Measurements from ENCODE around the gene RIC3. TPM values are rescaled to one million over a fixed set of nuclear protein-coding genes. Genes with fewer than 3 reads are reported as not detected.

Gene RIC3
- total and polyA plus RNA-seq, 2 donors (not counting 3 experiments of a cell fraction or from before 2014, with no cell fraction given): not detected

DNA sequence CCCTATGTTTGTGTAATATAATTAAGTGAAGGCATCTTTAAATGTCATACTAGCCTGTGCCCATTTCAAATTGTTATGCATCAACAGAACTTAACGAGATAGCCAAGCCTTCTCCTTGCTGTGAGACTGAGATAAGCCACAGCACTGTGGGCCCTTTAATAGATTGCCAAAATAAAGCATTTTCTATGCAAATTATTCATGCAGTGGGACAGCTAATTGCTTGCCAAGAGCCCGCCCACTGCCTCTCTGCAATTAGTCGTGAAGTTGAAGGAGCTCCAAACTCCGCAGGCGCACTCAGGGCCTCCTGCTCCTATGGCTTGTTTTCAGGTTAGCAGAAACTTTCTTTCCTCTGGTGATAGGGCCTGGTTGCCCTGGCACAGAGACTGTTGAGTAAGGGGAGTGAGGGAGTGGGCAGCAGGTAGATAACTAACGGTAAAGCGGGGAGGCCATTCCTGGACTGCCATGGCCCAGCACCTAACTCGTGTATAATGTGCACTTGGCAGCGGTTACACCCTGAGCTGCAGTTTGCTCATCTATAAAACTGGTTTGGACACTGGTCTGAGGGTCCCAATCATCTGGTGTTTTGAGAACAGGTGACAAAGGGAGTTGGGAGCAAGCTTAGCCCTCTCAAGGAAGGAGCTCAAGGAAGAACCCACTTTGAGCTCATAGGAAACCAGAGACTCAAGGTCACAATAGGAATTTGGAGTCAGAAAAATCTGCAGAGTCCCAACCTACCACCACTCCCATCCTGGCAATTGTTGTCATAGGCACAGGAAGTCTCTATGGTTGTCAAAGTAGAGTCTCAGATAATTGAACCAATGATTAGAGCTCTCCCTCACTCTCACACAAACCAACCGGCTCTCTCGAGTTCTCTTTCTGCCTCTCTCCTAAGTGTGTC is 33.9 kb upstream of the RIC3 start:
- Histone ChIP-seq H3K27ac (ENCODE audit: insufficient read depth, low read depth, low read length) (no peak overlapping the region), H3K4me1 (ENCODE audit: control insufficient read depth, extremely low read depth, insufficient read depth, low read length) (peaks cover 12% of the 10 kb centered on the region), H3K9me1 (replicated peaks; ENCODE audit: control insufficient read depth, extremely low read depth, insufficient read depth, low read length) (no peaks in the 10 kb centered on the region), H3K4me3 (replicated peaks in 1 of 3; ENCODE audit: insufficient read depth in 1 of 3, low read depth in 1 of 3, low read length in 3 of 3) (no peak overlapping the region), H3K27me3 (ENCODE audit: control insufficient read depth in 2 of 2, insufficient read depth in 2 of 2, low read length in 2 of 2) (peaks cover 7 to 15% of the 10 kb centered on the region in 2 experiments), H3K9ac (replicated peaks; ENCODE audit: extremely low read depth, insufficient read depth, low read length) (no peak overlapping the region), H2AFZ (ENCODE audit: low read depth, low read length) (no peak overlapping the region), H3K79me2 (ENCODE audit: control insufficient read depth, insufficient read depth, low read length) (no peaks in the 10 kb centered on the region), H4K20me1 (replicated peaks; ENCODE audit: control insufficient read depth, extremely low read depth, insufficient read depth, low read length) (no peaks in the 10 kb centered on the region), H3K9me3 (replicated peaks; ENCODE audit: control insufficient read depth, insufficient read depth, low read length) (no peaks in the 10 kb centered on the region), H3K36me3 (ENCODE audit: control insufficient read depth in 2 of 2, extremely low read depth in 1 of 2, insufficient read depth in 2 of 2, low read length in 2 of 2) (no peaks in the 10 kb centered on the region), H3K4me2 (ENCODE audit: insufficient read depth, low read length) (no peak overlapping the region)
- intact Hi-C loops (cut with micrococcal nuclease): no loop called here
- POLR2A ChIA-PET: no interaction called here
- DNase-seq (ENCODE audit: low read depth, low spot score) (no peak), FAIRE-seq (no peak)
- CTCF ChIA-PET: interaction anchor here (1.9 kb wide), 1 partner anchor 9 kb away, joined by 9 read pairs; no protein-coding TSS in a partner anchor
- TF ChIP-seq, protein P1, sequence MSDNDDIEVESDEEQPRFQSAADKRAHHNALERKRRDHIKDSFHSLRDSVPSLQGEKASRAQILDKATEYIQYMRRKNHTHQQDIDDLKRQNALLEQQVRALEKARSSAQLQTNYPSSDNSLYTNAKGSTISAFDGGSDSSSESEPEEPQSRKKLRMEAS (IDR thresholded peaks at IDR 0.05; ENCODE audit: insufficient read depth, insufficient read length): no peak
- no peak for TF ChIP-seq FOS (IDR thresholded peaks at IDR 0.05; ENCODE audit: borderline replicate concordance, insufficient read depth, low read length)
- TF ChIP-seq, protein P2, sequence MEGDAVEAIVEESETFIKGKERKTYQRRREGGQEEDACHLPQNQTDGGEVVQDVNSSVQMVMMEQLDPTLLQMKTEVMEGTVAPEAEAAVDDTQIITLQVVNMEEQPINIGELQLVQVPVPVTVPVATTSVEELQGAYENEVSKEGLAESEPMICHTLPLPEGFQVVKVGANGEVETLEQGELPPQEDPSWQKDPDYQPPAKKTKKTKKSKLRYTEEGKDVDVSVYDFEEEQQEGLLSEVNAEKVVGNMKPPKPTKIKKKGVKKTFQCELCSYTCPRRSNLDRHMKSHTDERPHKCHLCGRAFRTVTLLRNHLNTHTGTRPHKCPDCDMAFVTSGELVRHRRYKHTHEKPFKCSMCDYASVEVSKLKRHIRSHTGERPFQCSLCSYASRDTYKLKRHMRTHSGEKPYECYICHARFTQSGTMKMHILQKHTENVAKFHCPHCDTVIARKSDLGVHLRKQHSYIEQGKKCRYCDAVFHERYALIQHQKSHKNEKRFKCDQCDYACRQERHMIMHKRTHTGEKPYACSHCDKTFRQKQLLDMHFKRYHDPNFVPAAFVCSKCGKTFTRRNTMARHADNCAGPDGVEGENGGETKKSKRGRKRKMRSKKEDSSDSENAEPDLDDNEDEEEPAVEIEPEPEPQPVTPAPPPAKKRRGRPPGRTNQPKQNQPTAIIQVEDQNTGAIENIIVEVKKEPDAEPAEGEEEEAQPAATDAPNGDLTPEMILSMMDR (IDR thresholded peaks at IDR 0.05; ENCODE audit: extremely low read depth in 1 of 2, insufficient read depth in 1 of 2, low read depth in 1 of 2, low read length in 2 of 2): no peak
- TF ChIP-seq MYC (IDR thresholded peaks at IDR 0.05; ENCODE audit: low read depth, low read length): no peak
- no peak for TF ChIP-seq EZH2 (IDR thresholded peaks at IDR 0.05; ENCODE audit: borderline replicate concordance, low read depth, low read length, severe bottlenecking)
- TF ChIP-seq GATA2 (IDR thresholded peaks at IDR 0.05; ENCODE audit: insufficient read depth, insufficient read length, low read depth, low read length): no peak
- no peak for TF ChIP-seq POLR2AphosphoS5 (IDR thresholded peaks at IDR 0.05; ENCODE audit: insufficient read depth, low read depth, low read length)
- TF ChIP-seq POLR2A (IDR thresholded peaks at IDR 0.05; ENCODE audit: low read depth, low read length): no peak
- BruUV-seq (replicated peaks): no TSS peak
- dilution Hi-C loops (cut with MboI; ENCODE audit: extremely low pct_ligation_motif_present, low sequenced_read_pairs): no loop called here
